AG09319 (cell line): ENCODE measurements around the gene SUDS3.

Experiments used
- DNase-seq: peaks from one replicate; pipeline ENCODE4 v3.0.0-alpha.2; 2010; ENCODE audit warnings: low read depth; ENCODE audit errors: extremely low read depth
- CTCF ChIP-seq: IDR thresholded peaks from 2 replicates; pipeline ENCODE4 v1.5.1; 2011; ENCODE audit warnings: low read depth, mild to moderate bottlenecking, inconsistent platforms, low read length, moderate library complexity

SUDS3 gene

GRCh38 chr12:118375348-118375747 is 1.0 kb upstream of the SUDS3 start:
- no peak for DNase-seq
- TF ChIP-seq CTCF, result no peak

GRCh38 chr12:118377021-118377883 is 897 bp downstream of the SUDS3 start:
- no peak for DNase-seq
- TF ChIP-seq CTCF, result no peak

- DNase-seq, result no peak
- TF ChIP-seq CTCF, result peak; percentile 94
These were observed 1.6 kb downstream of the SUDS3 start for GRCh38 chr12:118377884-118378470.

GRCh38 chr12:118391424-118391823 is 15.1 kb downstream of the SUDS3 start:
- no peak for TF ChIP-seq CTCF
- no peak for DNase-seq

- no peak for TF ChIP-seq CTCF
- no peak for DNase-seq
These were observed 15.5 kb downstream of the SUDS3 start for GRCh38 chr12:118391836-118392235.

GRCh38 chr12:118397708-118398440 is 21.5 kb downstream of the SUDS3 start:
- no peak for DNase-seq
- TF ChIP-seq CTCF, result no peak

- DNase-seq, result no peak
- no peak for TF ChIP-seq CTCF
These were observed 22.2 kb downstream of the SUDS3 start for GRCh38 chr12:118398524-118398923.
